Measurements from ENCODE around the gene MARCKS.

Gene MARCKS

GRCh38 chr6:113854531-113855499, 2.3 kb upstream of the MARCKS start:
- peak; percentile 26 for DNase-seq

GRCh38 chr6:113855500-113856374, 1.4 kb upstream of the MARCKS start:
- no peak for DNase-seq

GRCh38 chr6:113856375-113856624, 845 bp upstream of the MARCKS start:
- no peak for DNase-seq

- no peak for DNase-seq
These were observed 673 bp downstream of the MARCKS start for GRCh38 chr6:113857556-113858479.

- DNase-seq, result peak; percentile 82
These were observed 1.6 kb downstream of the MARCKS start for GRCh38 chr6:113858480-113859348.

- no peak for DNase-seq
These were observed 2.4 kb downstream of the MARCKS start for GRCh38 chr6:113859349-113860180.

GRCh38 chr6:113860181-113860955, 3.2 kb downstream of the MARCKS start:
- no peak for DNase-seq

GRCh38 chr6:113862112-113862511, 5.0 kb downstream of the MARCKS start:
- DNase-seq, result no peak

GRCh38 chr6:113870917-113871316, 13.8 kb downstream of the MARCKS start:
- DNase-seq, result no peak

- no peak for DNase-seq
These were observed 14.8 kb downstream of the MARCKS start for GRCh38 chr6:113871975-113872374.

GRCh38 chr6:113873043-113873667, 16.0 kb downstream of the MARCKS start:
- peak; percentile 54 for DNase-seq

GRCh38 chr6:113875470-113875869, 18.3 kb downstream of the MARCKS start:
- no peak for DNase-seq

GRCh38 chr6:113876695-113877094, 19.6 kb downstream of the MARCKS start:
- no peak for DNase-seq

- DNase-seq, result peak; percentile 35
These were observed 22.3 kb downstream of the MARCKS start for GRCh38 chr6:113879186-113880096.

GRCh38 chr6:113881478-113881980, 24.4 kb downstream of the MARCKS start:
- no peak for DNase-seq

GRCh38 chr6:113882336-113883022, 25.3 kb downstream of the MARCKS start:
- no peak for DNase-seq

- no peak for DNase-seq
These were observed 26.9 kb downstream of the MARCKS start for GRCh38 chr6:113884011-113884410.

GRCh38 chr6:113886512-113886911, 29.4 kb downstream of the MARCKS start:
- DNase-seq, result no peak
